K562 (cell line): Measurements from ENCODE around the gene PSMB8. TPM values are rescaled to one million over a fixed set of nuclear protein-coding genes. Genes with fewer than 3 reads are reported as not detected.

Source experiments
- BCOR ChIP-seq: fragments of 450-650 bp; IDR thresholded peaks from 2 replicates; pipeline ENCODE4 v1.6.1; 2016
- CREB1 ChIP-seq, 2 experiments: sonication (generic) in 1 of 2; formaldehyde crosslinking in 1 of 2; IDR thresholded peaks; 2 replicates each; pipeline versions ENCODE4 v1.6.1 to v1.8.0; 2012 to 2022; ENCODE audit warnings: inconsistent platforms in 1 of 2, mild to moderate bottlenecking in 1 of 2, missing genetic modification reagents in 1 of 2, moderate library complexity in 1 of 2
- EGR1 ChIP-seq: fragments of 450-650 bp; conservative IDR thresholded peaks from 2 replicates; pipeline ENCODE4 v1.6.1; 2017; ENCODE audit warnings: mild to moderate bottlenecking
- KLF1 ChIP-seq: fragments of 450-650 bp; IDR thresholded peaks from 2 replicates; pipeline ENCODE4 v1.6.1; 2016; ENCODE audit warnings: missing genetic modification characterization, missing compliant biosample characterization
- MEF2A ChIP-seq: IDR thresholded peaks from 2 replicates; pipeline ENCODE4 v1.6.1; 2011; ENCODE audit warnings: low read depth, mild to moderate bottlenecking, low read length, moderate library complexity; ENCODE audit not compliant: control insufficient read depth
- NCOA1 ChIP-seq: fragments of 450-650 bp; IDR thresholded peaks from 2 replicates; pipeline ENCODE4 v1.6.1; 2016; ENCODE audit warnings: low read depth
- POLR2B ChIP-seq: fragments of 450-650 bp; IDR thresholded peaks from 2 replicates; pipeline ENCODE4 v1.6.1; 2018; ENCODE audit warnings: low read depth; ENCODE audit not compliant: partially characterized antibody
- TEAD4 ChIP-seq, 2 experiments: sonication (generic) in 1 of 2; formaldehyde crosslinking in 1 of 2; IDR thresholded peaks; 2 replicates each; pipeline versions ENCODE4 v1.6.1 to v1.8.0; 2012 to 2022; ENCODE audit warnings: borderline replicate concordance in 1 of 2, inconsistent platforms in 1 of 2, low read length in 1 of 2, mild to moderate bottlenecking in 1 of 2, missing genetic modification reagents in 1 of 2
- ZNF224 ChIP-seq: sonication (generic); formaldehyde crosslinking; IDR thresholded peaks from 2 replicates; pipeline ENCODE4 v1.8.0; 2022; ENCODE audit warnings: mild to moderate bottlenecking, missing genetic modification reagents
- polyA plus RNA-seq, 8 experiments: library from polyadenylated mRNA; depleted of rRNA in 4 of 8; stranded (reverse) in 5 of 8; unstranded in 3 of 8; fragments of >200 nt; fragmentation: Nextera tagmentation in 2 of 8; fragmentation: Illumina TruSeq in 1 of 8; extraction: Ambion mirVana in 2 of 8; extraction: Trizol in 1 of 8; gene quantifications; 2 replicates each; pipeline versions ENCODE4 v1.2.1 to v1.2.3, GENCODE V29; 2011 to 2014; ENCODE audit warnings: inconsistent platforms in 1 of 8, missing spikeins in 1 of 8
- total RNA-seq, 7 experiments: library from RNA; depleted of rRNA in 6 of 7; stranded (reverse); fragments of >200 nt in 6 of 7; fragmentation: Illumina TruSeq in 2 of 7; extraction: Trizol in 2 of 7; gene quantifications; 2 replicates each; pipeline versions ENCODE4 v1.2.1 to v1.2.3, GENCODE V29; 2011 to 2021; ENCODE audit warnings: low replicate concordance in 1 of 7
- TF ChIP-seq, protein P1 (sequence below), 3 experiments: fragments of 200-800 bp in 1 of 3; fragments of 250-450 bp in 1 of 3; fragments of 450-650 bp in 1 of 3; sonication (Bioruptor Pico) in 1 of 3; sonication (Bioruptor generic) in 1 of 3; formaldehyde crosslinking in 1 of 3; IDR thresholded peaks; 2 replicates each; pipeline versions ENCODE4 v1.6.1 to v1.8.0; 2016 to 2022; ENCODE audit warnings: mild to moderate bottlenecking in 2 of 3, missing genetic modification characterization in 2 of 3, missing compliant biosample characterization in 1 of 3, moderate library complexity in 1 of 3
- TF ChIP-seq, protein P2 (sequence below), 2 experiments: fragments of 450-650 bp in 1 of 2; sonication (generic) in 1 of 2; formaldehyde crosslinking in 1 of 2; IDR thresholded peaks in 1 of 2; conservative IDR thresholded peaks in 1 of 2; 2 replicates each; pipeline versions ENCODE4 v1.6.1 to v1.8.1; 2016 to 2023; ENCODE audit warnings: mild to moderate bottlenecking in 2 of 2, moderate library complexity in 2 of 2, inconsistent platforms in 1 of 2, missing genetic modification reagents in 1 of 2
- TF ChIP-seq, protein P3 (sequence below): fragments of 250-450 bp; sonication (Bioruptor Pico); IDR thresholded peaks from 2 replicates; pipeline ENCODE4 v1.8.0; 2021; ENCODE audit warnings: mild to moderate bottlenecking, moderate library complexity
- TF ChIP-seq, protein P4 (sequence below): fragments of 450-650 bp; IDR thresholded peaks from 2 replicates; pipeline ENCODE4 v1.6.1; 2014; ENCODE audit warnings: low read depth, mild to moderate bottlenecking, moderate library complexity, borderline replicate concordance
- TF ChIP-seq, protein P5 (sequence below): sonication (generic); formaldehyde crosslinking; IDR thresholded peaks from 2 replicates; pipeline ENCODE4 v1.8.0; 2022; ENCODE audit warnings: missing genetic modification reagents, mild to moderate bottlenecking, borderline replicate concordance
- TF ChIP-seq, protein P6 (sequence below): fragments of 250-450 bp; sonication (Bioruptor Pico); IDR thresholded peaks from 2 replicates; pipeline ENCODE4 v1.6.1; 2021; ENCODE audit warnings: mild to moderate bottlenecking

PSMB8 gene
- total and polyA plus RNA-seq, 9 of the 15 experiments (the other 6 are each of a cell fraction or from before 2014, with no cell fraction given): 0.71 to 4.0 (median 2.4) TPM

DNA sequence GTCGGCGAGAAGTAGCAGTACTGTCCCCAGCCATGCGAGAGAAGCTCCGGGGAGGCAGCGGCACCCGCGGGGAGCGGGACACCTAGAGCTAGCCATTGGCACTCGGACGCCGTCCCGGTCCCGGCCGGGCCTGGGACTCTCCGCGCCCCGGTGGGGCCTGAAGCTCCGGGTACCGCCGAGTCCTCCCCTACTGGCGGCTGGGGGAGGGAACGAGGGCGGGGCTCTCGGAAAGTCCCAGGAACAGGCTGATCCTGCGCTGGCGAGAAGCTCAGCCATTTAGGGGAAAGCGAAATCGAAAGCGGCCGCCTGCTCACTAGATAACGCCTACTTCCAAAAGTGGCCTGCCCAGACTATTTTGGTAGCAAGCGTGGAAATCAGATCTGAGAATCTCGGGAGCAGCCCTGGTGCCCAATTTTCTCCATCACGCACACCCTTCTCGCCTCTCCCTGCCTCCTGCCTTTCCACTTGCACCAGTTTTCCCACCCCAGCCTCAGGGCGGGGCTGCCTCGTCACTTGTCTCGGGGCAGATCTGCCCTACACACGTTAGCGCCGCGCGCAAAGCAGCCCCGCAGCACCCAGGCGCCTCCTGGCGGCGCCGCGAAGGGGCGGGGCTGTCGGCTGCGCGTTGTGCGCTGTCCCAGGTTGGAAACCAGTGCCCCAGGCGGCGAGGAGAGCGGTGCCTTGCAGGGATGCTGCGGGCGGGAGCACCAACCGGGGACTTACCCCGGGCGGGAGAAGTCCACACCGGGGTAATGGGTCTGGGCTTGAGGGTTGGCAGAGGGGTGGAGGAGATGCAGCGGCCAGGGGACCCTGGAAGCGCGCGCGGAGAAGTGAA is 9.9 kb upstream of the PSMB8 start, which contains the start of the genes PSMB9 and TAP1 (continued):
- TF ChIP-seq POLR2B (peak; percentile 35), NCOA1 (peak; percentile 53), EGR1 (peak; percentile 32; the same call in 1 of the 2 replicates), MEF2A (no peak), ZNF224 (peak; percentile 76; the same call in 1 of the 2 replicates), BCOR (peak; percentile 75), KLF1 (tag) (peak; percentile 94; the same call in 1 of the 2 replicates), CREB1 (IDR thresholded peaks at IDR 0.05) (peak; percentile 95), CREB1 (CRISPR knock-in tag; IDR thresholded peaks at IDR 0.05) (peak; percentile 99), TEAD4 (IDR thresholded peaks at IDR 0.05; ENCODE audit: low read length) (0 out of 2 replicates have a peak, but pooled peaks have one; percentile 4), TEAD4 (CRISPR knock-in tag; IDR thresholded peaks at IDR 0.05; ENCODE audit: borderline replicate concordance) (no peak)
- TF ChIP-seq, protein P1, sequence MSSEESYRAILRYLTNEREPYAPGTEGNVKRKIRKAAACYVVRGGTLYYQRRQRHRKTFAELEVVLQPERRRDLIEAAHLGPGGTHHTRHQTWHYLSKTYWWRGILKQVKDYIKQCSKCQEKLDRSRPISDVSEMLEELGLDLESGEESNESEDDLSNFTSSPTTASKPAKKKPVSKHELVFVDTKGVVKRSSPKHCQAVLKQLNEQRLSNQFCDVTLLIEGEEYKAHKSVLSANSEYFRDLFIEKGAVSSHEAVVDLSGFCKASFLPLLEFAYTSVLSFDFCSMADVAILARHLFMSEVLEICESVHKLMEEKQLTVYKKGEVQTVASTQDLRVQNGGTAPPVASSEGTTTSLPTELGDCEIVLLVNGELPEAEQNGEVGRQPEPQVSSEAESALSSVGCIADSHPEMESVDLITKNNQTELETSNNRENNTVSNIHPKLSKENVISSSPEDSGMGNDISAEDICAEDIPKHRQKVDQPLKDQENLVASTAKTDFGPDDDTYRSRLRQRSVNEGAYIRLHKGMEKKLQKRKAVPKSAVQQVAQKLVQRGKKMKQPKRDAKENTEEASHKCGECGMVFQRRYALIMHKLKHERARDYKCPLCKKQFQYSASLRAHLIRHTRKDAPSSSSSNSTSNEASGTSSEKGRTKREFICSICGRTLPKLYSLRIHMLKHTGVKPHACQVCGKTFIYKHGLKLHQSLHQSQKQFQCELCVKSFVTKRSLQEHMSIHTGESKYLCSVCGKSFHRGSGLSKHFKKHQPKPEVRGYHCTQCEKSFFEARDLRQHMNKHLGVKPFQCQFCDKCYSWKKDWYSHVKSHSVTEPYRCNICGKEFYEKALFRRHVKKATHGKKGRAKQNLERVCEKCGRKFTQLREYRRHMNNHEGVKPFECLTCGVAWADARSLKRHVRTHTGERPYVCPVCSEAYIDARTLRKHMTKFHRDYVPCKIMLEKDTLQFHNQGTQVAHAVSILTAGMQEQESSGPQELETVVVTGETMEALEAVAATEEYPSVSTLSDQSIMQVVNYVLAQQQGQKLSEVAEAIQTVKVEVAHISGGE (CRISPR knock-in tag; IDR thresholded peaks at IDR 0.05): peak in 1 of 3 experiments; percentile 62; a peak in 2 of 6 replicates
- TF ChIP-seq, protein P2, sequence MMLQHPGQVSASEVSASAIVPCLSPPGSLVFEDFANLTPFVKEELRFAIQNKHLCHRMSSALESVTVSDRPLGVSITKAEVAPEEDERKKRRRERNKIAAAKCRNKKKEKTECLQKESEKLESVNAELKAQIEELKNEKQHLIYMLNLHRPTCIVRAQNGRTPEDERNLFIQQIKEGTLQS (IDR thresholded peaks at IDR 0.05): no peak
- TF ChIP-seq, protein P2 (CRISPR knock-in tag; conservative IDR thresholded peaks at IDR 0.05): 0 out of 2 replicates have a peak, but pooled peaks have one; percentile 30
- TF ChIP-seq, protein P3, sequence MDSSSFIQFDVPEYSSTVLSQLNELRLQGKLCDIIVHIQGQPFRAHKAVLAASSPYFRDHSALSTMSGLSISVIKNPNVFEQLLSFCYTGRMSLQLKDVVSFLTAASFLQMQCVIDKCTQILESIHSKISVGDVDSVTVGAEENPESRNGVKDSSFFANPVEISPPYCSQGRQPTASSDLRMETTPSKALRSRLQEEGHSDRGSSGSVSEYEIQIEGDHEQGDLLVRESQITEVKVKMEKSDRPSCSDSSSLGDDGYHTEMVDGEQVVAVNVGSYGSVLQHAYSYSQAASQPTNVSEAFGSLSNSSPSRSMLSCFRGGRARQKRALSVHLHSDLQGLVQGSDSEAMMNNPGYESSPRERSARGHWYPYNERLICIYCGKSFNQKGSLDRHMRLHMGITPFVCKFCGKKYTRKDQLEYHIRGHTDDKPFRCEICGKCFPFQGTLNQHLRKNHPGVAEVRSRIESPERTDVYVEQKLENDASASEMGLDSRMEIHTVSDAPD (CRISPR knock-in tag): no peak
- TF ChIP-seq, protein P4, sequence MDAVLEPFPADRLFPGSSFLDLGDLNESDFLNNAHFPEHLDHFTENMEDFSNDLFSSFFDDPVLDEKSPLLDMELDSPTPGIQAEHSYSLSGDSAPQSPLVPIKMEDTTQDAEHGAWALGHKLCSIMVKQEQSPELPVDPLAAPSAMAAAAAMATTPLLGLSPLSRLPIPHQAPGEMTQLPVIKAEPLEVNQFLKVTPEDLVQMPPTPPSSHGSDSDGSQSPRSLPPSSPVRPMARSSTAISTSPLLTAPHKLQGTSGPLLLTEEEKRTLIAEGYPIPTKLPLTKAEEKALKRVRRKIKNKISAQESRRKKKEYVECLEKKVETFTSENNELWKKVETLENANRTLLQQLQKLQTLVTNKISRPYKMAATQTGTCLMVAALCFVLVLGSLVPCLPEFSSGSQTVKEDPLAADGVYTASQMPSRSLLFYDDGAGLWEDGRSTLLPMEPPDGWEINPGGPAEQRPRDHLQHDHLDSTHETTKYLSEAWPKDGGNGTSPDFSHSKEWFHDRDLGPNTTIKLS: peak; percentile 43; the same call in 1 of the 2 replicates
- TF ChIP-seq, protein P5, sequence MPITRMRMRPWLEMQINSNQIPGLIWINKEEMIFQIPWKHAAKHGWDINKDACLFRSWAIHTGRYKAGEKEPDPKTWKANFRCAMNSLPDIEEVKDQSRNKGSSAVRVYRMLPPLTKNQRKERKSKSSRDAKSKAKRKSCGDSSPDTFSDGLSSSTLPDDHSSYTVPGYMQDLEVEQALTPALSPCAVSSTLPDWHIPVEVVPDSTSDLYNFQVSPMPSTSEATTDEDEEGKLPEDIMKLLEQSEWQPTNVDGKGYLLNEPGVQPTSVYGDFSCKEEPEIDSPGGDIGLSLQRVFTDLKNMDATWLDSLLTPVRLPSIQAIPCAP: peak; percentile 97
- TF ChIP-seq, protein P6, sequence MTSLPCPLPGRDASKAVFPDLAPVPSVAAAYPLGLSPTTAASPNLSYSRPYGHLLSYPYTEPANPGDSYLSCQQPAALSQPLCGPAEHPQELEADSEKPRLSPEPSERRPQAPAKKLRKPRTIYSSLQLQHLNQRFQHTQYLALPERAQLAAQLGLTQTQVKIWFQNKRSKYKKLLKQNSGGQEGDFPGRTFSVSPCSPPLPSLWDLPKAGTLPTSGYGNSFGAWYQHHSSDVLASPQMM (CRISPR knock-in tag): no peak
